Kidney (tissue), 14 donors: ENCODE data around the gene VRK3. TPM values are rescaled to one million over a fixed set of nuclear protein-coding genes. Genes with fewer than 3 reads are reported as not detected.
"Not testable (repeated sequence)": the region's sequence is repeated elsewhere in the genome, so short reads cannot be mapped to it uniquely, and the experiment has no call there.

Source experiments
- DNase-seq, 5 donors: peaks; one replicate each; pipeline ENCODE4 v3.0.0-alpha.2; 2013 to 2020
- FAIRE-seq: peaks from 2 replicates; lab custom pipeline; 2012; peaks lifted over from hg19 to GRCh38; lab: Jason Lieb, UNC
- H3K27ac ChIP-seq, 2 donors: one replicate each; pipeline ENCODE4 v1.7.0; 2013; ENCODE audit warnings: low read depth in 2 of 2, low read length in 2 of 2, inconsistent platforms in 1 of 2
- H3K27me3 ChIP-seq: one replicate; pipeline ENCODE4 v1.7.1; 2013; ENCODE audit warnings: low read length, inconsistent platforms; ENCODE audit not compliant: control insufficient read depth, insufficient read depth
- H3K36me3 ChIP-seq, 3 donors: one replicate each; pipeline versions ENCODE4 v1.7.0 to v1.7.1; 2013; ENCODE audit warnings: low read length in 3 of 3, control low read depth in 1 of 3, inconsistent platforms in 1 of 3; ENCODE audit not compliant: insufficient read depth in 3 of 3, control insufficient read depth in 2 of 3
- H3K4me1 ChIP-seq, 3 donors: one replicate each; pipeline versions ENCODE4 v1.7.0 to v1.7.1; 2013; ENCODE audit warnings: low read length in 3 of 3, inconsistent platforms in 1 of 3, low read depth in 1 of 3; ENCODE audit not compliant: control insufficient read depth in 2 of 3, insufficient read depth in 2 of 3
- H3K4me3 ChIP-seq, 3 donors: one replicate each; pipeline versions ENCODE4 v1.7.0 to v1.8.1; 2013; ENCODE audit warnings: low read length in 3 of 3, control low read depth in 1 of 3, inconsistent platforms in 1 of 3
- H3K9ac ChIP-seq, 3 donors: one replicate each; pipeline versions ENCODE4 v1.7.0 to v1.7.1; 2013; ENCODE audit warnings: low read length in 3 of 3, control low read depth in 1 of 3, inconsistent platforms in 1 of 3
- H3K9me3 ChIP-seq, 3 donors: one replicate each; pipeline versions ENCODE4 v1.7.0 to v1.7.1; 2013; ENCODE audit warnings: low read length in 3 of 3, control low read depth in 1 of 3, inconsistent platforms in 1 of 3; ENCODE audit not compliant: control insufficient read depth in 2 of 3, insufficient read depth in 1 of 3
- CTCF ChIP-seq: IDR thresholded peaks from 3 replicates; pipeline ENCODE4 v1.5.1; 2012; ENCODE audit warnings: mild to moderate bottlenecking, moderate library complexity, borderline replicate concordance; ENCODE audit not compliant: insufficient read depth; ENCODE audit errors: extremely low read depth
- intact Hi-C: fragments of 100-400 bp; cut with DNase I; formaldehyde crosslinking; loops from one replicate; pipeline ENCODE4 v1.11.1; 2022
- polyA plus RNA-seq: library from polyadenylated mRNA; stranded (reverse); fragments of 350-450 nt; fragmentation: Illumina TruSeq; extraction: RNeasy Lipid Tissue Mini Kit (QIAGEN cat#74804); gene quantifications from one replicate; pipeline ENCODE4 v1.2.3, GENCODE V29; 2014; ENCODE audit warnings: low read depth, low replicate concordance; ENCODE audit not compliant: insufficient read depth
- total RNA-seq: library from RNA; stranded (reverse); fragmentation: NEBNext Ultra II Directional; extraction: Animal tissue kit (Norgen Biotek cat#: 25700); gene quantifications from one replicate; pipeline ENCODE4 v1.2.1, GENCODE V29; 2021
- donor health status: control.
- donor health status: control.
- donor health status: control.
- donor health status: control.
- donor health status: control.
- donor health status: DM: yes; HTN: yes; CAD: no.
- donor health status: Normal renal cell carcinoma (clear cell type).

VRK3 gene
- total and polyA plus RNA-seq, 2 donors from 2014 or later, result 53.2 to 69.0 TPM

GRCh38 chr19:49973987-49974386, 51.2 kb downstream of the VRK3 start:
- peaks cover 0 to 5% (median 4%) of the 10 kb centered on the region in 3 donors for H3K36me3 ChIP-seq
- FAIRE-seq (no peak), DNase-seq (no peak)
- no peaks in the 10 kb centered on the region for H3K9me3 ChIP-seq
- no peak overlapping the region for H3K4me3 ChIP-seq
- H3K4me1 ChIP-seq, result no peaks in the 10 kb centered on the region
- no peak overlapping the region for H3K27ac ChIP-seq
- intact Hi-C loops, result no loop called here
- H3K9ac ChIP-seq, result no peak overlapping the region
- no peaks in the 10 kb centered on the region for H3K27me3 ChIP-seq
- no peak for TF ChIP-seq CTCF

GRCh38 chr19:49972841-49973240, 52.3 kb downstream of the VRK3 start:
- no peak overlapping the region for H3K27ac ChIP-seq
- H3K4me3 ChIP-seq, result no peak overlapping the region
- intact Hi-C loops, result no loop called here
- no peak overlapping the region for H3K9ac ChIP-seq
- H3K9me3 ChIP-seq, result no peaks in the 10 kb centered on the region
- H3K36me3 ChIP-seq, result no peaks in the 10 kb centered on the region
- FAIRE-seq (no peak), DNase-seq (no peak)
- H3K4me1 ChIP-seq, result no peaks in the 10 kb centered on the region
- no peak for TF ChIP-seq CTCF
- H3K27me3 ChIP-seq, result no peaks in the 10 kb centered on the region

DNA sequence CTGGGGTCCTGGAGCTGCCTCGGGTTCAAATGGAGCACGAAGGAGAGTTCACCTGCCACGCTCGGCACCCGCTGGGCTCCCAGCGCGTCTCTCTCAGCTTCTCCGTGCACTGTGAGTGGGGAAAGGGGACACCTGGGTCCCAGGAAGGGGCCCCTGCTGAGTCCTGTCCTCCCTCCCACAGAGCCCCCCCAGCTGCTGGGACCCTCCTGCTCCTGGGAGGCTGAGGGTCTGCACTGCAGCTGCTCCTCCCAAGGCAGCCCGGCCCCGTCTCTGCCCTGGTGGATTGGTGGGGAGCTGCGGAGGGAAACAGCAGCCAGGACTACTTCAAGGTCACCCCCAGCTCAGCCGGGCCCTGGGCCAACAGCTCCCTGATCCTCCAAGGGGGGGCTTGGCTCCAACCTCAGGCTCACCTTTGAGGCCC, 53.2 kb downstream of the VRK3 start:
- no peaks in the 10 kb centered on the region for H3K36me3 ChIP-seq
- intact Hi-C loops, result no loop called here
- peak in 1 of 5 donors; percentile 52 for DNase-seq
- no peak overlapping the region for H3K4me3 ChIP-seq
- no peak overlapping the region for H3K27ac ChIP-seq
- H3K9ac ChIP-seq, result no peak overlapping the region
- no peaks in the 10 kb centered on the region for H3K27me3 ChIP-seq
- no peak for TF ChIP-seq CTCF
- no peaks in the 10 kb centered on the region for H3K9me3 ChIP-seq
- H3K4me1 ChIP-seq, result no peaks in the 10 kb centered on the region
- no peak for FAIRE-seq

DNA sequence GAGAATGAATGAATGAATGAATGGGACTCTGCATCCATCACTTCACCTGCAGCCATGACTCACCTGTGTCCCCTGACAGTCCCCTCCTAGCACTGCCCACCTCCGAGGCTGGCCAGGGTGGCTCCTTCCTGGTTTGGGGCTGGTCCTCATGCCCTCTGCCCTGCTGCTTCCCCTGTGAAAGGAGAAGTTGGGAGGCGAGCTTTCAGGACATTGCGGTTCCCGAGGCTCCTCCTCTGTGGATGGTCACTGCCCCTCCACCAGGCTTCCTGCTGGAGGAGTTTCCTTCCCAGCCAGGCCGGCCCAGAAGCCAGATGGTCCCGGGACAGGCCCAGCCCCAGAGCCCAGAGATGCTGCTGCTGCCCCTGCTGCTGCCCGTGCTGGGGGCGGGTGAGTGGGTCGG, 55.8 kb downstream of the VRK3 start:
- DNase-seq, result peak in 1 of 5 donors; percentile 14
- H3K4me3 ChIP-seq, FAIRE-seq, H3K27ac ChIP-seq, H3K4me1 ChIP-seq, H3K9ac ChIP-seq, H3K27me3 ChIP-seq, H3K9me3 ChIP-seq, H3K36me3 ChIP-seq, intact Hi-C loops: not testable (repeated sequence)
